Liver (tissue), 9 donors: ENCODE measurements around the gene STIM1. TPM values are rescaled to one million over a fixed set of nuclear protein-coding genes. Genes with fewer than 3 reads are reported as not detected.
A peak's percentile ranks its signal among the peaks of the same experiment; 100 is the strongest.

ENCODE experiments used
- DNase-seq: peaks from one replicate; pipeline ENCODE4 v3.0.0-alpha.2; 2017; ENCODE audit warnings: low spot score
- H3K27ac ChIP-seq, 2 donors: one replicate each; pipeline ENCODE4 v1.7.0; 2013; ENCODE audit warnings: inconsistent platforms in 2 of 2, low read length in 2 of 2, control low read depth in 1 of 2, low read depth in 1 of 2, mild to moderate bottlenecking in 1 of 2
- H3K27me3 ChIP-seq, 4 donors: one replicate each; pipeline versions ENCODE4 v1.6.1 to v1.7.0; 2013; ENCODE audit warnings: low read length in 3 of 4, inconsistent platforms in 1 of 4, mild to moderate bottlenecking in 1 of 4, moderate library complexity in 1 of 4; ENCODE audit not compliant: control insufficient read depth in 4 of 4, insufficient read depth in 4 of 4
- H3K36me3 ChIP-seq, 4 donors: one replicate each; pipeline versions ENCODE4 v1.6.1 to v1.7.0; 2013; ENCODE audit warnings: low read length in 3 of 4, mild to moderate bottlenecking in 3 of 4, low read depth in 1 of 4, moderate library complexity in 1 of 4; ENCODE audit not compliant: control insufficient read depth in 4 of 4, insufficient read depth in 3 of 4
- H3K4me1 ChIP-seq, 4 donors: one replicate each; pipeline versions ENCODE4 v1.6.1 to v1.7.0; 2013; ENCODE audit warnings: low read length in 3 of 4, mild to moderate bottlenecking in 3 of 4, moderate library complexity in 1 of 4; ENCODE audit not compliant: control insufficient read depth in 4 of 4, insufficient read depth in 4 of 4
- H3K4me3 ChIP-seq, 3 donors: one replicate each; pipeline versions ENCODE4 v1.6.1 to v1.7.0; 2013; ENCODE audit warnings: low read length in 3 of 3, control low read depth in 1 of 3, low read depth in 1 of 3, mild to moderate bottlenecking in 1 of 3
- H3K9ac ChIP-seq, 2 donors: one replicate each; pipeline ENCODE4 v1.7.0; 2013; ENCODE audit warnings: low read length in 2 of 2, mild to moderate bottlenecking in 2 of 2, moderate library complexity in 2 of 2, control low read depth in 1 of 2, low read depth in 1 of 2
- H3K9me3 ChIP-seq, 4 donors: one replicate each; pipeline versions ENCODE4 v1.6.1 to v1.7.0; 2013; ENCODE audit warnings: low read length in 3 of 4; ENCODE audit not compliant: control insufficient read depth in 4 of 4
- ATF3 ChIP-seq: IDR thresholded peaks from 2 replicates; pipeline ENCODE4 v1.6.1; 2016; ENCODE audit warnings: antibody characterized with exemption
- CTCF ChIP-seq: fragments of 150-350 bp; IDR thresholded peaks from 2 replicates; pipeline ENCODE4 v1.5.1; 2017; ENCODE audit warnings: improper control_type of control experiment, low read depth, low read length; ENCODE audit not compliant: missing input control
- EGR1 ChIP-seq, 2 donors: IDR thresholded peaks; 2 replicates each; pipeline ENCODE4 v1.6.1; 2016 to 2018; ENCODE audit warnings: antibody characterized with exemption in 2 of 2, low read depth in 2 of 2
- FOXA1 ChIP-seq: IDR thresholded peaks from 2 replicates; pipeline ENCODE4 v1.6.1; 2016; ENCODE audit warnings: antibody characterized with exemption
- FOXA2 ChIP-seq: IDR thresholded peaks from 2 replicates; pipeline ENCODE4 v1.6.1; 2016; ENCODE audit warnings: antibody characterized with exemption
- HNF4A ChIP-seq, 2 donors: conservative IDR thresholded peaks; 2 replicates each; pipeline ENCODE4 v1.6.1; 2016; ENCODE audit warnings: antibody characterized with exemption in 2 of 2, mild to moderate bottlenecking in 2 of 2
- HNF4G ChIP-seq: IDR thresholded peaks from 2 replicates; pipeline ENCODE4 v1.6.1; 2016; ENCODE audit warnings: antibody characterized with exemption
- JUND ChIP-seq, 2 donors: IDR thresholded peaks; 2 replicates each; pipeline ENCODE4 v1.6.1; 2016; ENCODE audit warnings: antibody characterized with exemption in 2 of 2
- MAX ChIP-seq: IDR thresholded peaks from 2 replicates; pipeline ENCODE4 v1.6.1; 2016; ENCODE audit warnings: antibody characterized with exemption
- NR2F2 ChIP-seq: IDR thresholded peaks from 2 replicates; pipeline ENCODE4 v1.6.1; 2016; ENCODE audit warnings: antibody characterized with exemption
- RAD21 ChIP-seq, 2 donors: IDR thresholded peaks; 2 replicates each; pipeline ENCODE4 v1.6.1; 2016; ENCODE audit warnings: antibody characterized with exemption in 2 of 2, mild to moderate bottlenecking in 2 of 2
- REST ChIP-seq: IDR thresholded peaks from 2 replicates; pipeline ENCODE4 v1.6.1; 2016; ENCODE audit warnings: antibody characterized with exemption, mild to moderate bottlenecking
- RXRA ChIP-seq, 2 donors: IDR thresholded peaks; 2 replicates each; pipeline ENCODE4 v1.6.1; 2017 to 2018; ENCODE audit warnings: antibody characterized with exemption in 2 of 2, mild to moderate bottlenecking in 1 of 2
- SP1 ChIP-seq: IDR thresholded peaks from 2 replicates; pipeline ENCODE4 v1.6.1; 2018; ENCODE audit warnings: antibody characterized with exemption, mild to moderate bottlenecking
- TAF1 ChIP-seq: conservative IDR thresholded peaks from 2 replicates; pipeline ENCODE4 v1.6.1; 2016; ENCODE audit warnings: antibody characterized with exemption, mild to moderate bottlenecking
- YY1 ChIP-seq: IDR thresholded peaks from 2 replicates; pipeline ENCODE4 v1.6.1; 2016; ENCODE audit warnings: antibody characterized with exemption, mild to moderate bottlenecking
- WGBS: extraction: QIAGEN DNeasy Blood & Tissue Kit; methylation state at CpG from one replicate; pipeline ENCODE4 v1.1.7; 2013; 5-methylcytosine and 5-hydroxymethylcytosine counted together
- polyA plus RNA-seq, 2 donors: library from polyadenylated mRNA; stranded (reverse) in 1 of 2; unstranded in 1 of 2; fragments of 200-250 nt in 1 of 2; fragments of >200 nt in 1 of 2; fragmentation: Nextera tagmentation in 1 of 2; extraction: Ambion mirVana in 1 of 2; gene quantifications; one replicate each; pipeline versions ENCODE4 v1.2.1 to v1.2.3, GENCODE V29; 2013 to 2015
- total RNA-seq, 2 donors: library from RNA; depleted of rRNA; stranded (reverse); fragments of >200 nt; gene quantifications; one replicate each; pipeline ENCODE4 v1.2.3, GENCODE V29; 2014
- donor health status: healthy.
- donor health status: healthy.
- donor health status: healthy.
- donor health status: healthy.
- donor health status: healthy.

The STIM1 gene
- total and polyA plus RNA-seq, 4 donors, result 19.7 to 42.9 (median 25.1) TPM

- Histone ChIP-seq H3K27ac (peak overlapping the region; percentile 12 to 23), H3K36me3 (peaks cover 0 to 3% (median under 1%) of the 10 kb centered on the region in 4 donors), H3K27me3 (no peaks in the 10 kb centered on the region), H3K4me3 (no peak overlapping the region), H3K4me1 (peaks cover 0 to 4% (median 1%) of the 10 kb centered on the region in 4 donors), H3K9ac (no peak overlapping the region), H3K9me3 (no peaks in the 10 kb centered on the region)
- DNase-seq, result no peak
- WGBS, result 83% methylated on average over 3 of the region's 3 CpGs
- TF ChIP-seq RXRA (IDR thresholded peaks at IDR 0.05), result no peak
Measured at GRCh38 chr11:4025248-4025966, 169.9 kb downstream of the STIM1 start.

GRCh38 chr11:4025967-4026324, 170.5 kb downstream of the STIM1 start:
- no peak for DNase-seq
- H3K9ac ChIP-seq, result no peak overlapping the region

GRCh38 chr11:4026389-4026788, 170.9 kb downstream of the STIM1 start:
- Histone ChIP-seq H3K4me3 (no peak overlapping the region), H3K9me3 (no peaks in the 10 kb centered on the region), H3K36me3 (peaks cover 0 to 3% (median under 1%) of the 10 kb centered on the region in 4 donors), H3K9ac (no peak overlapping the region), H3K27ac (no peak overlapping the region), H3K27me3 (no peaks in the 10 kb centered on the region), H3K4me1 (peaks cover 0 to 4% (median 2%) of the 10 kb centered on the region in 4 donors)
- TF ChIP-seq YY1, result no peak
- TF ChIP-seq TAF1, result no peak
- no peak for TF ChIP-seq FOXA1
- TF ChIP-seq REST, result no peak
- no peak for TF ChIP-seq HNF4G
- no peak for TF ChIP-seq RAD21 (IDR thresholded peaks at IDR 0.05)
- TF ChIP-seq HNF4A (conservative IDR thresholded peaks at IDR 0.05), result no peak
- TF ChIP-seq CTCF, result no peak
- no peak for TF ChIP-seq ATF3
- TF ChIP-seq FOXA2, result no peak
- no peak for TF ChIP-seq RXRA (IDR thresholded peaks at IDR 0.05)
- no peak for TF ChIP-seq MAX
- WGBS, result 93% methylated on average over 1 of the region's 1 CpG
- DNase-seq, result no peak

More at GRCh38 chr11:4025967-4026324, 170.5 kb downstream of the STIM1 start:
- H3K27ac ChIP-seq, result peak overlapping the region; percentile 12 to 23
- H3K36me3 ChIP-seq, result peaks cover 0 to 3% (median under 1%) of the 10 kb centered on the region in 4 donors
- H3K9me3 ChIP-seq, result no peaks in the 10 kb centered on the region
- H3K4me1 ChIP-seq, result peaks cover 0 to 4% (median 2%) of the 10 kb centered on the region in 4 donors
- H3K27me3 ChIP-seq, result no peaks in the 10 kb centered on the region
- TF ChIP-seq FOXA2, result no peak
- no peak for TF ChIP-seq SP1
- no peak for TF ChIP-seq CTCF
- no peak for TF ChIP-seq JUND (IDR thresholded peaks at IDR 0.05)
- peak; percentile 46 for TF ChIP-seq NR2F2
- no peak for TF ChIP-seq EGR1 (IDR thresholded peaks at IDR 0.05; ENCODE audit: low read depth in 2 of 2)
- no peak for TF ChIP-seq HNF4A (conservative IDR thresholded peaks at IDR 0.05)
- WGBS, result 84% methylated on average over 2 of the region's 2 CpGs
- H3K4me3 ChIP-seq, result no peak overlapping the region
